ENCODE measurements around the gene ENTHD1.
"Not testable (repeated sequence)": the region's sequence is repeated elsewhere in the genome, so short reads cannot be mapped to it uniquely, and the experiment has no call there.

Gene ENTHD1

GRCh38 chr22:39897841-39898240 lies 4.3 kb upstream of the ENTHD1 start:
- no peak for DNase-seq

DNA sequence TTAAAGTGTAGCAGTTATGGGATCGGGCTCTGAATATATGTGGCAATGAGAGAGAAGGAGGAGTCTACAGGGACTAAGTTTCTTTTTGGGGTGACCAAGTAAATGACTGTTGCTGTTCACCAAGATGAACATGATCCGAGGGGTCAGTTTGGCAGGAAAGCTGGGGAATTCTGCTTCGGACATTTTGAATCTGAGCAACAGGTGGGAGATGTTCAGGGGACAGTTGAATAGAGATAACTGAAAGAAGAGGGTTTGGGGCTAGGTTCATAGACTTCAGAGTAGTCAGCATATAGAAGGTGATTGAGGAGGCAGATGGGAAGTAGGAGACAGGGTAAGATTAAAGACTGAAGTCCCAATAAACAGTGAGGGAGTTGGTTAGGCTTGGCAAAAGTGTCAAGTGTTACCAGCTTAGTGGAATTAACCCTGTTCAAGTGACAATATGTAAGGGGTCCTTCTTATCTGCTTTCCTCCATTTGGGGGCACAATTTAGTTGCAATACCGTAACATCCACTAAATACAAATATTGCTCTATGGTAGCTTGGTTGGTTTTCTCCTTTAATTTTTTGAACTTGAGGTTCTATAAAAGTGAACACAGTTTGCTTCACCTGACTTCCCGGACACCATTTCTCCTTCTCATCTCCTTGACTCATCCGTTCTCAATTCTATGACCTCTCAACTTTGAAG lies 2.9 kb upstream of the ENTHD1 start:
- no peak for DNase-seq

GRCh38 chr22:39895682-39896081 lies 2.1 kb upstream of the ENTHD1 start:
- no peak for DNase-seq

GRCh38 chr22:39894554-39895092 lies 1.1 kb upstream of the ENTHD1 start:
- DNase-seq: no peak

DNA sequence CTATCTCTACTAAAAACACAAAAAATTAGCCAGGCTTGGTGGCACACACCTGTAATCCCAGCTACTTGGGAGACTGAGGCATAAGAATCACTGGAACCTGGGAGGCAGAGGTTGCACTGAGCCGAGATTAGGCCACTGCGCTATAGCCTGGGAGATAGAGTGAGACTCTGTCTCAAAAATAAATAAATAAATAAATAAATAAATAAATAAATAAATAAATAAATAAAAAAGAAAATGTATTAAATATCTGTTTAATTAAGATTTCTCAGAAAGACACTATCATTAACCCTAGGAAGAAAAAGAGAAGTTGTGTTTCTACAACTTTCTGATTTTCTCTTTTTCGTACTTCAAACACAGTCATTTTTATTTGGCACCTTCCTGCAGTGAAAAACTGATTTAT lies 3.6 kb downstream of the ENTHD1 start:
- not testable (repeated sequence) for DNase-seq

- DNase-seq: no peak
These were observed 10.5 kb downstream of the ENTHD1 start for GRCh38 chr22:39883057-39883456.

DNA sequence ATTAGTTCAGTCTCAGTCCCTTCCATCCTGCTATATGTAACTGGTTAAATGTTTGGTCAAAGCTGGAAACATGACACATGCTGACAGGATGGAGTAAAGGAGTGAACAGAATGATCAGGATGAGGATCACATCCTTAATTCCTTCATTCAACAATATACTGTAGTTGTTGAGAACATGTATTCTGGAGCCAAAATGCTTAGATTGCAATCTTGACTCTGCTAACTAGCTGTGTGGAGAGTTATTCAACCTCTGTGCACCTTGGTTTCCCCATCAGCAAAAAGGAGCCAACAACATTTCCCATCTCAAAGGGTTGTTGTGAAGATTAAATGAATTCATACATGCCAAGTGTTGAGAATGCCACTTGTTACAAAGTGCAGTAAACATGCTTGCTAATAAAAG lies 12.8 kb downstream of the ENTHD1 start:
- DNase-seq: no peak

DNA sequence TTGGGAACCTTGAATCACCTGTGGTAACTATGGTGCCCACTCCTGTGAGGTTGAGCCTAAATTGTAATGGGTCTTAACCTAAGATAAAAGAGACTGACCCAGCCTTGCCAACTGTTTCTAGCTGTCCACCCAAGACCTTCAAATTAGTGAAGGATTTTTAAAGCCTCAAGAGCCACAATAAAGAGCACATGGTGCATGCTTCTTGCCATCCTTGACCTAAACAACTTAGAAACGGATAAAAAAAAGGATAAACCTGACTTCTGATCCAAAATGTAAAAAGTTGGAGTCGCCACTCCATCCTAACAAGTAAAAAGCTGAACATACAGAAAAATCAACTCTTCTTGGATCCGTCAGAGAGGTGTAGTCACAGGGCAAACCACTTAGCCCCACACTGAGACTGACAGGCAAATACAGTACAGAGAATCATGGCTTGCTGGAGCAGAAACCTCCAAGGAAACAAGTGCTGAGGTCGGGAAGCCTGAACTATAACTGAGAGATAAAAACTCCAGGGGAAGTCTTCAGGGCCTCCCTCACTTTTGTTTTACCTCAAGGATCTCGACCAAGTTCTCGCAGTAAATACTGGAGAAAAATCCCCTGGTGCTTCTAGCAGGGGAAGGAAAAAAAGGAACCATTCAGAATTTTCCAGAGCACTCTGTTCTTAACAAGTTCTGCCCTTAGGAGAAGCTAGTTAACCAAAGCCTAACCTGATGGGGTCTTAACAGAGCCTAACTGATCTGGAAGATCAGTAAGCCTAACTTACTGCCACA lies 16.3 kb downstream of the ENTHD1 start:
- DNase-seq: no peak

DNA sequence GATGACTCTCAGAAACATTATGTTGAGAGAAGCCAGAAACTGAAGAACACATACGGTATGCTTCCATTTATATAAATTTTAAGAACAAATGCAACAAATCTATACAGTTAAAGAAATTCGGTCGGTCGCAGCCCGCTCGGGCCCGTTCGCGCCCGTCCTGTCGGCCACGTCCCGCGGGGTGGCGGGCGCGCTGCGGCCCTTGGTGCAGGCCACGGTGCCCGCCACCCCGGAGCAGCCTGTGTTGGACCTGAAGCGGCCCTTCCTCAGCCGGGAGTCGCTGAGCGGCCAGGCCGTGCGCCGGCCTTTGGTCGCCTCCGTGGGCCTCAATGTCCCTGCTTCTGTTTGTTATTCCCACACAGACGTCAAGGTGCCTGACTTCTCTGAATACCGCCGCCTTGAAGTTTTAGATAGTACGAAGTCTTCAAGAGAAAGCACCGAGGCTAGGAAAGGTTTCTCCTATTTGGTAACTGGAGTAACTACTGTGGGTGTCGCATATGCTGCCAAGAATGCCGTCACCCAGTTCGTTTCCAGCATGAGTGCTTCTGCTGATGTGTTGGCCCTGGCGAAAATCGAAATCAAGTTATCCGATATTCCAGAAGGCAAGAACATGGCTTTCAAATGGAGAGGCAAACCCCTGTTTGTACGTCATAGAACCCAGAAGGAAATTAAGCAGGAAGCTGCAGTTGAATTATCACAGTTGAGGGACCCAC lies 18.2 kb downstream of the ENTHD1 start:
- DNase-seq: not testable (repeated sequence)

- DNase-seq: no peak
These were observed 19.6 kb downstream of the ENTHD1 start for GRCh38 chr22:39873965-39874364.

- no peak for DNase-seq
These were observed 21.0 kb downstream of the ENTHD1 start for GRCh38 chr22:39872548-39872947.

DNA sequence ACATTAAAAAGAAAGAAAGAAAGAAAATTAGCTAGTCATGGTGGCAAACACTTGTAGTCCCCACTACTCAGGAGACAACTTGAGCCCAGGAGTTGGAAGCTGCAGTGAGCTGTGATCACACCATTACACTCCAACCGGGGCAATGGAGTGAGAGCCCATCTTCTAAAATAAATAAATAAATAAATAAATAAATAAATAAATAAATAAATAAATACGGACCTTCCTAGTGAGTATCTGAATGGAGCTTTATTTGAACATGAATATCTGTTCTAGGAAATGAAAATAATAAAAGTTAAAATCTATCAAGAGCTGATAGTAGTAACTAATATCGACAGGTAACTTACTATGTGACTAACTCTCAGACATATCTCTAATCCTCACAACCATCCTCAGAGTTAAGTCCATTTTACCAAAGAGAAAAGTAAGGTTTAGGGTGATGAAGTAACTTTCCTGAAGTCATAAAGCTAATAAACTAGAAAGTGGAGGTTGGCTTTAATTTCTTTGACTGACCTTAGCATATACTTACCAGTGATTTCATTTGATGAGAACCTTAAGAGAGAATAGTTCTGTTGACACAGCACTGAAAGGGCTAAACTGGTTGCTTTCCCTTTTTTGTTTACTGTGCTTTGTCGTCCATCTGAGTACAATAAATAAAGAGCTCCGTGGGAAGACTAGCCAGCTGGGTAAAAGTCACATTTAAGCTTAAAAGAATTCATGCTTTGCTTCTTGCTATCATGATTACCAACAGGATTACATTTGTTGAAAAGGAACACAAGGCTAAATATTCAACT lies 22.4 kb downstream of the ENTHD1 start:
- DNase-seq: no peak

DNA sequence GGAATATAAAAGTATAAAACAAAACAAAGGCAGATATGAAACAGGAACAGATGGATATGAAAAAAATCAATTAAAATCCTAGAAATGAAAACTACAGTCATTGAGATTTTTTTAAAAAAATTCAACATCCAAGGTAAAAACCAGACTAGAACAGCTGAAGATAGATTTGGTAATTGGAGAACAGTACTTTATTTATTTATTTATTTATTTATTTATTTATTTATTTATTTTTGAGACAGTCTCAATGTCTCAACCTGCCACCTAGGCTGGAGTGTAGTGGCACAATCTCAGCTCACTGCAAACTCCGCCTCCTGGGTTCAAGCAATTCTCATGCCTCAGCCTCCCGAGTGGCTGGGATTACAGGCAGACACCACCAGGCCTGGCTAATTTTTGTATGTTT lies 23.8 kb downstream of the ENTHD1 start:
- not testable (repeated sequence) for DNase-seq

DNA sequence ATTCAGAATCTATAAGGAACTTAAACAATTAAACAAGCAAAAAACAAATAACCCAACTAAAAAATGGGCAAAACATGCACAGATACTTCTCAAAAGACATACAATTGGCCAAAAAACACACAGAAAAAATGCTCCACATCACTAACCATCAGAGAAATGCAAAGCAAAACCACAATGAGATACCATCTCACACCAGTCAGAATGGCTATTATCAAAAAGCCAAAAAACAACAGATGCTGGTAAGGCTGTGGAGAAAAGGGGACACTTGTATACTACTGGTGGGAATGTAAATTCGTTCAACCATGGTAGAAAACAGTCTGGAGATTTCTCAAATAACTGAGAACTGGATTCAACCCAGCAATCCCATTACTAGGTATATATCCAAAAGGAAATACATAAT lies 24.8 kb downstream of the ENTHD1 start:
- DNase-seq: no peak

- DNase-seq: no peak
These were observed 33.5 kb downstream of the ENTHD1 start for GRCh38 chr22:39859903-39860588.

- DNase-seq: no peak
These were observed 37.0 kb downstream of the ENTHD1 start for GRCh38 chr22:39856588-39856987.

DNA sequence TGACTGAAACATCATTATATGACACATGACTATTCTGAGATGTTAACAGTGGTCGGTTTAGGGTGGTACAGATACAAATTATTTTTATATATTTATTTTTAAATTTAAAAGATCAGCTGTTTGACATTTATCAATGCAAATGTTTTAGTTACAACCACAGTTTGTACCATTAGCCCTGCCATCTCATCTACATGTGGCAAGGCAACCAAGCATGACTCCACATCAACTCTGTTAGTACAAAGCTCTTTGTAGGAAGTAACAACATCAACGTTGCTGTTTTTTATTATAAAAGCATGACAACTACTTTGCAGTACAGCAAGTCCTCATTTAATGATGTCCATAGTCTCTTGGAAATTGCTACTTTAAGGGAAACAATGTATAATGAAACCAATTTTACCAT lies 40.8 kb downstream of the ENTHD1 start:
- DNase-seq: no peak

DNA sequence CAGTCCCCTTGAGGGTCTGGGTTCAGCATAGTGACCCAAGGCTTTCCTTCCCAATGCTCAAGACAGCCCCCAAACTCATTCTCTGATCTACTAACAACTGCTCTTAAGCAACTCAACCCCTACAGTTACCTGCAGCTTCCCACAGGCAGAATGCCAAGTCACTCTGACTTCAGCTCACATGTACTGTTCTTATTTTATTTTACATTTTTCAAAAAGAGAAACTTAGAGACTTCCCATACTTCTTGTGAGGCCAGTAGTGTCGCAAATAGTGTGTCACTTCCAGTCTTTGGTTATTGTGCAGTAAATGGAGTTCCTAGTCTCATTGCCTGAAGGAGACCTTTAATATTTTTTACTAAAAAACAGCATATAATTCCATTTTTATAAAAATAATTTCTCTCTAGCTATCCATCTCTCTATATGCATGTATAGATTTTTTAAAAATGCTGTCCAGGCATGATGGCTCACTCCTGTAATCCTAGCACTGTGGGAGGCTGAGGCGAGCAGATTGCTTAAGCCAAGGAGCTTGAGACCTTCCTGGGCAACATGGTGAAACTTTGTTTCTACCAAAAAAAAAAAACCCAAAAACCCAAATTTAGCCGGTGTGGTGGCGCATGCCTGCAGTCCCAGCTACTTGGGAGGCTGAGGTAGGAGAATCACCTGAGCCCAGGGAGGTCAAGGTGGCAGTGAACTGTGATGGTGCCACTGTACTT lies 41.8 kb downstream of the ENTHD1 start:
- DNase-seq: no peak

DNA sequence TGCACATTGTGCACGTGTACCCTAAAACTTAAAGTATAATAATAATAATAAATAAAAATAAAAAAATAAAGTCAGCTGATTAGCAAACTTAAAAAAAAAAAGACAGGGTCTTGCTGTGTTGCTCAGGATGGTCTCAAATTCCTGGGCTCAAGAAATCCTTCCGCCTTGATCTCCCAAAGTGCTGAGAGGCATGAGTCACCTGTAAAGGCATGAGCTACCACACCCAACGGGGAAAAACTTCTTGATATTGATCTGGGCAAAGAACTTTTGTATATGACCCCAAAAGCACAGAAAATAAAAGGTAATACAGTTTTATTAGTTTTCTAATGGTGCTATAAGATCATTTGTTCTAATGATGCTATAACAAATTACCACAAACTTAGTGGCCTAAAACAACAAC lies 46.1 kb downstream of the ENTHD1 start:
- DNase-seq: no peak

DNA sequence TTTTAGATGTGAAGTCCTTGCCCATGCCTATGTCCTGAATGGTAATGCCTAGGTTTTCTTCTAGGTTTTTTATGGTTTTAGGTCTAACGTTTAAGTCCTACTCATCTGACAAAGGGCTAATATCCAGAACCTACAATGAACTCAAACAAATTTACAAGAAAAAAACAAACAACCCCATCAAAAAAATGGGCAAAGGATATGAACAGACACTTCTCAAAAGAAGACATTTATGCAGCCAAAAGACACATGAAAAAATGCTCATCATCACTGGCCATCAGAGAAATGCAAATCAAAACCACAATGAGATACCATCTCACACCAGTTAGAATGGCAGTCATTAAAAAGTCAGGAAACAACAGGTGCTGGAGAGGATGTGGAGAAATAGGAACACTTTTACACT lies 47.0 kb downstream of the ENTHD1 start:
- not testable (repeated sequence) for DNase-seq

GRCh38 chr22:39845529-39845928 lies 48.0 kb downstream of the ENTHD1 start:
- DNase-seq: no peak

All from NCI-H187 treated with DMSO at 0.1 percent for 48 hours (cell line).